Glutamatergic neuron (in vitro differentiated cells): Measurements from ENCODE around the gene PELO. TPM values are rescaled to one million over a fixed set of nuclear protein-coding genes. Genes with fewer than 3 reads are reported as not detected.

Experiments used
- DNase-seq: peaks from one replicate; pipeline ENCODE4 v3.0.0; 2022
- H3K27ac Mint-ChIP-seq: one replicate; pipeline ENCODE4 v1.8.0; 2020; ENCODE audit warnings: mild to moderate bottlenecking, mixed read lengths, inconsistent platforms; ENCODE audit not compliant: unreplicated experiment
- H3K27me3 Mint-ChIP-seq: one replicate; pipeline ENCODE4 v1.8.0; 2020; ENCODE audit warnings: mild to moderate bottlenecking, moderate library complexity, mixed read lengths, inconsistent platforms; ENCODE audit not compliant: unreplicated experiment
- H3K36me3 Mint-ChIP-seq: one replicate; pipeline ENCODE4 v1.8.0; 2020; ENCODE audit warnings: mild to moderate bottlenecking, mixed read lengths, inconsistent platforms; ENCODE audit not compliant: unreplicated experiment
- H3K4me1 Mint-ChIP-seq: one replicate; pipeline ENCODE4 v1.8.0; 2020; ENCODE audit warnings: mild to moderate bottlenecking, low read depth, mixed read lengths, inconsistent platforms; ENCODE audit not compliant: unreplicated experiment
- H3K4me3 Mint-ChIP-seq: one replicate; pipeline ENCODE4 v1.8.0; 2020; ENCODE audit warnings: mild to moderate bottlenecking, mixed read lengths, inconsistent platforms; ENCODE audit not compliant: unreplicated experiment
- H3K9me3 Mint-ChIP-seq: one replicate; pipeline ENCODE4 v1.8.0; 2020; ENCODE audit warnings: mild to moderate bottlenecking, moderate library complexity, mixed read lengths, inconsistent platforms; ENCODE audit not compliant: unreplicated experiment
- CTCF ChIP-seq: fragments of 200-600 bp; sonication (generic); IDR thresholded peaks from one replicate; pipeline ENCODE4 v1.5.0; 2021; ENCODE audit not compliant: partially characterized antibody, unreplicated experiment
- total RNA-seq: library from RNA; stranded (reverse); fragmentation: NEBNext Ultra II Directional; extraction: Animal tissue kit (Norgen Biotek cat#: 25700); gene quantifications from one replicate; pipeline ENCODE4 v1.2.1, GENCODE V29; 2021; ENCODE audit not compliant: unreplicated experiment

PELO gene
- total RNA-seq, 1 donor from 2014 or later: 7.5 TPM

GRCh38 chr5:52759331-52759730, 28.4 kb upstream of the PELO start:
- H3K27me3 Mint-ChIP-seq: no peaks in the 10 kb centered on the region
- H3K27ac Mint-ChIP-seq: no peak overlapping the region
- H3K9me3 Mint-ChIP-seq: no peaks in the 10 kb centered on the region
- H3K4me1 Mint-ChIP-seq: no peaks in the 10 kb centered on the region
- TF ChIP-seq CTCF: no peak
- DNase-seq: no peak
- no peak overlapping the region for H3K4me3 Mint-ChIP-seq
- H3K36me3 Mint-ChIP-seq: no peaks in the 10 kb centered on the region

- H3K4me1 Mint-ChIP-seq: no peaks in the 10 kb centered on the region
- H3K9me3 Mint-ChIP-seq: no peaks in the 10 kb centered on the region
- no peak for TF ChIP-seq CTCF
- no peak overlapping the region for H3K27ac Mint-ChIP-seq
- no peaks in the 10 kb centered on the region for H3K27me3 Mint-ChIP-seq
- no peaks in the 10 kb centered on the region for H3K36me3 Mint-ChIP-seq
- no peak overlapping the region for H3K4me3 Mint-ChIP-seq
- DNase-seq: no peak
Measured at GRCh38 chr5:52760695-52761366, 26.9 kb upstream of the PELO start.

- H3K9me3 Mint-ChIP-seq: no peaks in the 10 kb centered on the region
- H3K27me3 Mint-ChIP-seq: no peaks in the 10 kb centered on the region
- H3K4me1 Mint-ChIP-seq: no peaks in the 10 kb centered on the region
- H3K4me3 Mint-ChIP-seq: no peak overlapping the region
- DNase-seq: no peak
- TF ChIP-seq CTCF: no peak
- no peak overlapping the region for H3K27ac Mint-ChIP-seq
- no peaks in the 10 kb centered on the region for H3K36me3 Mint-ChIP-seq
Measured at GRCh38 chr5:52767217-52767743, 20.4 kb upstream of the PELO start.

- Mint-ChIP-seq H3K9me3 (no peaks in the 10 kb centered on the region), H3K27ac (no peak overlapping the region)
- TF ChIP-seq CTCF: no peak
Measured at GRCh38 chr5:52767766-52768480, 19.8 kb upstream of the PELO start.

GRCh38 chr5:52769061-52769460, 18.7 kb upstream of the PELO start:
- Mint-ChIP-seq H3K27ac (no peak overlapping the region), H3K4me1 (no peaks in the 10 kb centered on the region), H3K36me3 (no peaks in the 10 kb centered on the region), H3K9me3 (no peaks in the 10 kb centered on the region), H3K4me3 (no peak overlapping the region), H3K27me3 (no peaks in the 10 kb centered on the region)
- DNase-seq: no peak
- no peak for TF ChIP-seq CTCF

More at GRCh38 chr5:52767766-52768480, 19.8 kb upstream of the PELO start:
- Mint-ChIP-seq H3K36me3 (no peaks in the 10 kb centered on the region), H3K27me3 (no peaks in the 10 kb centered on the region), H3K4me3 (no peak overlapping the region), H3K4me1 (no peaks in the 10 kb centered on the region)
- DNase-seq: no peak
